ENCODE results near the gene RECQL.

GRCh38 chr12:21475552-21475951, 25.9 kb downstream of the RECQL start:
- TF ChIP-seq CTCF (IDR thresholded peaks at IDR 0.05) (no peak), POLR2A (IDR thresholded peaks at IDR 0.05) (no peak), EP300 (IDR thresholded peaks at IDR 0.05) (no peak)

Measured in tibial nerve (tissue), 4 donors.